Fibroblast of mammary gland (primary cell): ENCODE measurements around the gene STEAP1B.

Experiments
- DNase-seq: peaks from one replicate; pipeline ENCODE4 v3.0.0-alpha.2; 2010; ENCODE audit warnings: low read depth
- H3K4me3 ChIP-seq: 2 replicates; pipeline ENCODE4 v1.5.1; 2011; ENCODE audit warnings: low read depth, mild to moderate bottlenecking, low read length, moderate library complexity; ENCODE audit not compliant: control insufficient read depth
- TF ChIP-seq, protein P1 (sequence below): conservative IDR thresholded peaks from 2 replicates; pipeline ENCODE4 v1.5.1; 2011; ENCODE audit warnings: low read depth, low read length, inconsistent platforms; ENCODE audit not compliant: control insufficient read depth, insufficient read depth

STEAP1B gene

DNA sequence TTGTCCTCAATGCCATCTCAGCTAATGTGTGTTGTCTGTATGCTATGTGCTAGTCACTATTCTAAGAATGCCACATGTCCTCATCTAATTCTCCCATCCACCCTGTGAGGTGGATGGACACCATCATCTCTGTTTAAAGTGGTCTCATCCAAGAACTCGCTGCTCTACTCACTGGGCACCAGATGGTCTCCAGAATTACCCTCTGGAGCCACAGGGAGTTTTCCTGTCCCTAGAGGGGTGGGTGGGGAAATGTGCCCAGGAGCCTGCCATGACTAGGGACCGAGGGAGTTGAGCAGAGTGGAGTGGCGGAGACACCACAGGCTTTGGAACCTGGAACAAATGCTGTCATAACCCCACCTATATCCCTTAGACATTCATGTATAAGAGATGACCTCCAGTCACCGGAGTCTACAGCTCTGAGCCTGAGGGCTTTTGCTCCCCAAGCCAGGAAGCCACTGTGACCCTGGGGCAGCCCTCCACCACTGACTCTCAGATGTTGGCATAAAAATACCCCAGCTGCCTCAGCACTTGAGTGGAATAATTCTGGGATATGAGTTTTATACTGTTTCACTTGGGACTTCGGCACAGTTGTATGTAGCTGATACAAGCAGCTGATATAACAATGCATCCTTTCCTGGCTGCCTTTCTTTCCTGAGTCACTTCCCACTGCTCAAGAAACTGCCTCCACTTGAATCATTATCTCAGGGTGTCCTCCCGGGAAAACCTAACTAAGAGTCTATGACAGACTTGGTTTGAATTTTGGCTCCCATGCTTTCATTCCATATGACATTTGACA is 81.5 kb downstream of the STEAP1B start:
- no peak overlapping the region for H3K4me3 ChIP-seq
- TF ChIP-seq, protein P1, sequence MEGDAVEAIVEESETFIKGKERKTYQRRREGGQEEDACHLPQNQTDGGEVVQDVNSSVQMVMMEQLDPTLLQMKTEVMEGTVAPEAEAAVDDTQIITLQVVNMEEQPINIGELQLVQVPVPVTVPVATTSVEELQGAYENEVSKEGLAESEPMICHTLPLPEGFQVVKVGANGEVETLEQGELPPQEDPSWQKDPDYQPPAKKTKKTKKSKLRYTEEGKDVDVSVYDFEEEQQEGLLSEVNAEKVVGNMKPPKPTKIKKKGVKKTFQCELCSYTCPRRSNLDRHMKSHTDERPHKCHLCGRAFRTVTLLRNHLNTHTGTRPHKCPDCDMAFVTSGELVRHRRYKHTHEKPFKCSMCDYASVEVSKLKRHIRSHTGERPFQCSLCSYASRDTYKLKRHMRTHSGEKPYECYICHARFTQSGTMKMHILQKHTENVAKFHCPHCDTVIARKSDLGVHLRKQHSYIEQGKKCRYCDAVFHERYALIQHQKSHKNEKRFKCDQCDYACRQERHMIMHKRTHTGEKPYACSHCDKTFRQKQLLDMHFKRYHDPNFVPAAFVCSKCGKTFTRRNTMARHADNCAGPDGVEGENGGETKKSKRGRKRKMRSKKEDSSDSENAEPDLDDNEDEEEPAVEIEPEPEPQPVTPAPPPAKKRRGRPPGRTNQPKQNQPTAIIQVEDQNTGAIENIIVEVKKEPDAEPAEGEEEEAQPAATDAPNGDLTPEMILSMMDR, result no peak
- no peak for DNase-seq

DNA sequence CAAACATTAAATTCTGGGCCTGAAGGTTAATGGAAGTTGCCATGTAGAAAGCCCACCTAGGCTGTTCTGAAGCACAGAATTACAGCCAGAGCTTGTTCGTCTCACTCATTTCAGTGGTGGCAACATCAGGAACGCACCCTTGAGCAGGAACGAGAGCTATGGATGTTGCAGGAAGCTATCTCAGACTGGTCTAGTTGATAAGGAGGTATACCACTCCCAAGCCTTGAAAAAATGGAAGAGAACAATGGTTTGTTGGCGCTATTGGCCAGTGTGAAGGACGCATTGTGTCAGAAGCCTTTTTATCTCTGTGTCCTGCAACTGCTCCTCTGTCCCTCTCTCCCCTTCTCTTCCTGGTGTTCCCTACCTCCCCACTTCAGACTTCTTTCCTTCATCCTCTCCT is 82.1 kb downstream of the STEAP1B start:
- DNase-seq, result no peak
- TF ChIP-seq, protein P1, result no peak
- H3K4me3 ChIP-seq, result no peak overlapping the region

DNA sequence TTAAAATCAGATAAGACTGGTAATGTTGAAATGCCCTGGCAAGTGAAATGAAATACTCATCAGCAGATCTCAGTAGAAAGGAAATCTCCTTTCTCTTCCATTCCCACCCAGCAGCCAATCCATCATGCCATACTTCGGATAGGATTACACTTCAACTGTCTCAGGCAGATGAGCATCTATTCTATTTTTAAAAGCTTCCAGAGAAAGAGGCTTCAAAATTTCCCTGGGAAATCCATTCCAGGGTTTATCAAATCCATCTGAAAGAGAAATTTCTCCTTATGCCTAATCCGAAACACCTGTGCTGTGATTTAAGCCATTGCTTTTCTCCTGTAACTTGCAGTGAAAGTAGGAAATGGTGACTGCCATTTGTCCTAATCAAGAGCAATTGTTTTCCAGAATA is 82.6 kb downstream of the STEAP1B start:
- TF ChIP-seq, protein P1, result no peak
- DNase-seq, result no peak
- no peak overlapping the region for H3K4me3 ChIP-seq

DNA sequence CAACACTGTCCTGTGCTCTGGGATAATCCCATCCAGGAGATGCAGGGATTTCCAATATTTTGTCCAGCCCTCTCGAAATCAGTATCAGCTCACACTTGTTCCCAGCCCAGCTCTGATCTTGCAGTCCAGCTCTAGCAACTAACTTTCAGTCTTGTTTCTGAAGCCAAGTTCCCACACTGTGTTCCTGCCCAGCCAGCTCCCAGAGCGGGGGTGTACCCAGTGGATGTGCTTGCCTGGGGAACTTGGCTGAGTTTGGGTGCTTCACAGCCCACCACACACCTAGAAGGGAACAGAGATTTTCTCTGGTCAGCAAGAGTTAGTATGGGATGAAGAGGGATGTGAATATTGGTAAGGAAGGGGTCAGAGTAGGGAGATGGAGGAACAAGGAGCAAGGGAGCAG is 85.6 kb downstream of the STEAP1B start:
- H3K4me3 ChIP-seq, result no peak overlapping the region
- DNase-seq, result no peak
- TF ChIP-seq, protein P1, result no peak

DNA sequence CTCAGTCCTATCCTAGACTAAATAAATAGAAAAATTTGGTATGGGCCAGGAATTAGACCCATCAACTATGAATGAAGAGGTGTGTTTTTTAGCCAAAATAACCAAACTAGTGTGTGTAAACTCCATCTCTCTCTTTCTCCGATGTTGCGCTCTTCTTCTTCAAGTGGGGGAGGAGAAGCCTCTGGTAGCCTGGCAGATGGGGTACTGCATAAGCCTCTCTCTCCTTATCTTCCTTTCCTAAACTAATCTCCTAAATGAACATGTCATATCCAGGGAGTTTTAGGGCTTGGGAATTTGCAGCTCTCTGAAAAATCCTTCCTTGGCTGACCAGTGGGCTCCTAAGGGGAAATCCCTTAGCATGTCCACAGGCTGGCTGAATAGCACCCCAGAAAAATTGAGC is 86.8 kb downstream of the STEAP1B start:
- TF ChIP-seq, protein P1, result no peak
- DNase-seq, result no peak

GRCh38 chr7:22411977-22412693 is 87.9 kb downstream of the STEAP1B start:
- H3K4me3 ChIP-seq, result no peak overlapping the region

More for the DNA sequence above, 86.8 kb downstream of the STEAP1B start:
- no peak overlapping the region for H3K4me3 ChIP-seq

More at GRCh38 chr7:22411977-22412693, 87.9 kb downstream of the STEAP1B start:
- DNase-seq, result no peak
- TF ChIP-seq, protein P1, result no peak
